Natural killer cell (primary cell): ENCODE results near the gene RHOT2. TPM values are rescaled to one million over a fixed set of nuclear protein-coding genes. Genes with fewer than 3 reads are reported as not detected.

Experiments used
- ATAC-seq, 3 donors: fragments of 150-1000 bp in 2 of 3; fragments of 200-7000 bp in 1 of 3; cut with Tn5 transposase; 1 replicate in 1 of 3; 2 replicates in 2 of 3; pipeline ENCODE4 v1.10.0; 2021; ENCODE audit warnings: mild to moderate bottlenecking in 2 of 3, moderate library complexity in 2 of 3
- DNase-seq, 2 donors: peaks; one replicate each; pipeline versions ENCODE4 v3.0.0 to v3.0.0-alpha.2; 2013 to 2021; ENCODE audit warnings: mixed read lengths in 1 of 2
- H3K27ac ChIP-seq: one replicate; pipeline ENCODE4 v1.5.1; 2013; ENCODE audit warnings: mild to moderate bottlenecking, low read length
- H3K27me3 ChIP-seq: one replicate; pipeline ENCODE4 v1.6.1; 2013; ENCODE audit warnings: low read length; ENCODE audit not compliant: control insufficient read depth, insufficient read depth
- H3K36me3 ChIP-seq: one replicate; pipeline ENCODE4 v1.6.1; 2013; ENCODE audit warnings: low read length; ENCODE audit not compliant: control insufficient read depth, insufficient read depth
- H3K4me1 ChIP-seq: one replicate; pipeline ENCODE4 v1.6.1; 2013; ENCODE audit warnings: low read length; ENCODE audit not compliant: control insufficient read depth, insufficient read depth
- H3K4me3 ChIP-seq: one replicate; pipeline ENCODE4 v1.5.1; 2013; ENCODE audit warnings: low read length
- H3K9me3 ChIP-seq: one replicate; pipeline ENCODE4 v1.6.1; 2013; ENCODE audit warnings: low read length; ENCODE audit not compliant: control insufficient read depth, insufficient read depth
- H3K27ac Mint-ChIP-seq, 2 donors: one replicate each; pipeline ENCODE4 v1.8.0; 2022; ENCODE audit warnings: mild to moderate bottlenecking in 2 of 2, mixed read lengths in 2 of 2, moderate library complexity in 1 of 2
- H3K27me3 Mint-ChIP-seq, 2 donors: one replicate each; pipeline ENCODE4 v1.8.0; 2022; ENCODE audit warnings: low read depth in 2 of 2, mixed read lengths in 2 of 2
- H3K36me3 Mint-ChIP-seq: one replicate; pipeline ENCODE4 v1.8.0; 2022; ENCODE audit warnings: mixed read lengths
- H3K4me1 Mint-ChIP-seq, 2 donors: one replicate each; pipeline ENCODE4 v1.8.0; 2022; ENCODE audit warnings: mixed read lengths in 2 of 2
- H3K4me3 Mint-ChIP-seq: one replicate; pipeline ENCODE4 v1.8.0; 2022; ENCODE audit warnings: mild to moderate bottlenecking, moderate library complexity, mixed read lengths
- H3K9me3 Mint-ChIP-seq, 2 donors: one replicate each; pipeline ENCODE4 v1.8.0; 2022; ENCODE audit warnings: mixed read lengths in 2 of 2
- CTCF ChIP-seq: fragments of 200-600 bp; IDR thresholded peaks from one replicate; pipeline ENCODE4 v1.8.0; 2022; ENCODE audit warnings: antibody characterized with exemption
- WGBS: methylation state at CpG from one replicate; pipeline ENCODE4 v1.1.7; 2013; ENCODE audit warnings: missing lambda C conversion rate; ENCODE audit not compliant: insufficient coverage; 5-methylcytosine and 5-hydroxymethylcytosine counted together
- intact Hi-C: fragments of 100-400 bp; cut with micrococcal nuclease; formaldehyde crosslinking; loops from one replicate; pipeline ENCODE4 v1.14.2; 2022
- total RNA-seq, 4 donors: library from RNA; stranded (reverse); fragments of 120-200 nt in 1 of 4; gene quantifications; one replicate each; pipeline versions ENCODE4 v1.2.3 to v1.2.4, GENCODE V29; 2013 to 2022

The RHOT2 gene
- total RNA-seq, 3 donors from 2014 or later (not counting 1 experiment from before 2014, with no cell fraction given): 205 to 216 (median 211) TPM

- no peak overlapping the region for H3K27ac ChIP-seq
- DNase-seq: no peak
- Mint-ChIP-seq H3K4me1 (peaks cover 7 to 21% of the 10 kb centered on the region in 2 donors), H3K36me3 (no peaks in the 10 kb centered on the region), H3K27ac (no peak overlapping the region), H3K27me3 (peaks cover 0 to 3% of the 10 kb centered on the region in 2 donors), H3K9me3 (no peaks in the 10 kb centered on the region), H3K4me3 (peak overlapping the region; percentile 37)
- TF ChIP-seq CTCF: no peak
- H3K9me3 ChIP-seq: no peaks in the 10 kb centered on the region
- ATAC-seq: no peak
- peaks cover 45% of the 10 kb centered on the region for H3K4me1 ChIP-seq
- WGBS: 87% methylated on average over 9 of the region's 9 CpGs
- intact Hi-C loops: no loop called here
- no peaks in the 10 kb centered on the region for H3K27me3 ChIP-seq
- no peak overlapping the region for H3K4me3 ChIP-seq
- no peaks in the 10 kb centered on the region for H3K36me3 ChIP-seq
Observed at GRCh38 chr16:638836-639235, 29.1 kb upstream of the RHOT2 start.

GRCh38 chr16:640614-641013, 27.3 kb upstream of the RHOT2 start:
- Mint-ChIP-seq H3K4me1 (peaks cover 7 to 20% of the 10 kb centered on the region in 2 donors), H3K27ac (peak overlapping the region in 1 of 2 donors; percentile 38), H3K4me3 (peak overlapping the region; percentile 67), H3K9me3 (no peaks in the 10 kb centered on the region), H3K36me3 (no peaks in the 10 kb centered on the region), H3K27me3 (peaks cover 0 to 3% of the 10 kb centered on the region in 2 donors)
- H3K4me1 ChIP-seq: peaks cover 34% of the 10 kb centered on the region
- H3K27me3 ChIP-seq: no peaks in the 10 kb centered on the region
- no peaks in the 10 kb centered on the region for H3K36me3 ChIP-seq
- H3K27ac ChIP-seq: no peak overlapping the region
- no peak overlapping the region for H3K4me3 ChIP-seq
- 98% methylated on average over 3 of the region's 5 CpGs for WGBS
- no peaks in the 10 kb centered on the region for H3K9me3 ChIP-seq
- ATAC-seq (no peak), DNase-seq (no peak)
- no peak for TF ChIP-seq CTCF
- intact Hi-C loops: no loop called here

- TF ChIP-seq CTCF: no peak
- H3K27me3 ChIP-seq: no peaks in the 10 kb centered on the region
- peaks cover 4 to 17% of the 10 kb centered on the region in 2 donors for H3K4me1 Mint-ChIP-seq
- no peaks in the 10 kb centered on the region for H3K9me3 Mint-ChIP-seq
- peaks cover 32% of the 10 kb centered on the region for H3K4me1 ChIP-seq
- no peaks in the 10 kb centered on the region for H3K36me3 ChIP-seq
- no peaks in the 10 kb centered on the region for H3K9me3 ChIP-seq
- H3K36me3 Mint-ChIP-seq: no peaks in the 10 kb centered on the region
- under 1% methylated on average over 80 of the region's 81 CpGs for WGBS
- H3K4me3 Mint-ChIP-seq: peak within 1 kb of the TSS; percentile 75
- H3K27me3 Mint-ChIP-seq: peaks cover 0 to 2% of the 10 kb centered on the region in 2 donors
- no peak within 1 kb of the TSS for H3K27ac ChIP-seq
- intact Hi-C loops: no loop called here
- peak; percentile 37 to 52 (median 41) for ATAC-seq
- peak; percentile 68 to 75 for DNase-seq
- peak within 1 kb of the TSS in 1 of 2 donors; percentile 38 for H3K27ac Mint-ChIP-seq
- peak within 1 kb of the TSS; percentile 42 for H3K4me3 ChIP-seq
Observed at GRCh38 chr16:641326-642188, 26.4 kb upstream of the RHOT2 start, which contains the start of gene MCRIP2. Gene MCRIP2 (plus strand): TSS chr16:641828. CDS start chr16:641992, 164 bp downstream.
